ENCODE results near the gene IMPA2.

DNA sequence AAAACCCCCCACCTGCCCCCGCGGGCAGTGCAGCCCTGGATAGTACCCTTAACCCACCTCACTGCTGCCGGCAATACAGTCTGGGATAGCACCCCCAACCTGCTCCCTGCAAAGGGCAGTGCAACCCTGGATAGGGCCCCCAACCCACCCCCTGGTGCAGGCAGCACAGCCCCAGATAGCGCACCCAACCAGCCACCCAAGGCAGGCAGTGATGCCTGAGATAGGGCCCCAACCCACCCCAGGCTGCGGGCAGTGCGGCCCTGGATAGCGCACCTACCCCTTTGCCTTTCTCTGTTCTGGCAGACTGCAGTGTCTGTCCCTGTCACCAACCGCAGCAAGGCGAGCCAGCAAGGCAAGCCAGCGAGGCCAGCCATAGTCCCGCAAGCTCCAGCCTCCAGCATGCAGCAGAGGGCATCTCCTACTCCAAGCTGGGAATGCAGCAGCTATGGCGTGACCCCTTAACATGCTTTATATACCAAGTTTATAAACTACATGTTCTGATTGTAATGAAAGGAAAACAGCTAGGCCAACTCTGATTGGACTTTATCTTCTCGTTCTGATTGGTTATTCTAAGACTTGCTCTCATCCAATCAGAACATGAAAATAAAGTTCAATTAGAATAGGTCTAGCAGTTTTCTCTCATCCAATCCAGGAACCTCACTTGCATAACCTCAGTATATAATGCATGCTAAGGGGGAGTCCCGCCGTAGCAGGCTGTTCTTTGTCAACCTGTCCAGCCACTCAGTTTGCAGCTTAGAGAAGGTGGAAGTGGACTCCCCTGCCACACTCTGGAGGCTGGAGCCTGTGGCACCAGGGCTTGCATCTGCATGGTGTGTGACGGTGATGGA lies 78.3 kb downstream of the IMPA2 start:
- TF ChIP-seq, protein P1, sequence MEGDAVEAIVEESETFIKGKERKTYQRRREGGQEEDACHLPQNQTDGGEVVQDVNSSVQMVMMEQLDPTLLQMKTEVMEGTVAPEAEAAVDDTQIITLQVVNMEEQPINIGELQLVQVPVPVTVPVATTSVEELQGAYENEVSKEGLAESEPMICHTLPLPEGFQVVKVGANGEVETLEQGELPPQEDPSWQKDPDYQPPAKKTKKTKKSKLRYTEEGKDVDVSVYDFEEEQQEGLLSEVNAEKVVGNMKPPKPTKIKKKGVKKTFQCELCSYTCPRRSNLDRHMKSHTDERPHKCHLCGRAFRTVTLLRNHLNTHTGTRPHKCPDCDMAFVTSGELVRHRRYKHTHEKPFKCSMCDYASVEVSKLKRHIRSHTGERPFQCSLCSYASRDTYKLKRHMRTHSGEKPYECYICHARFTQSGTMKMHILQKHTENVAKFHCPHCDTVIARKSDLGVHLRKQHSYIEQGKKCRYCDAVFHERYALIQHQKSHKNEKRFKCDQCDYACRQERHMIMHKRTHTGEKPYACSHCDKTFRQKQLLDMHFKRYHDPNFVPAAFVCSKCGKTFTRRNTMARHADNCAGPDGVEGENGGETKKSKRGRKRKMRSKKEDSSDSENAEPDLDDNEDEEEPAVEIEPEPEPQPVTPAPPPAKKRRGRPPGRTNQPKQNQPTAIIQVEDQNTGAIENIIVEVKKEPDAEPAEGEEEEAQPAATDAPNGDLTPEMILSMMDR (IDR thresholded peaks at IDR 0.05): no peak
- TF ChIP-seq POLR2A (IDR thresholded peaks at IDR 0.05): no peak
- TF ChIP-seq POLR2AphosphoS5 (IDR thresholded peaks at IDR 0.05): no peak
- TF ChIP-seq EP300 (IDR thresholded peaks at IDR 0.05): no peak
